Hepatic stellate cell (primary cell): Measurements from ENCODE around the gene CHMP2A.
"Not testable (repeated sequence)": the region's sequence is repeated elsewhere in the genome, so short reads cannot be mapped to it uniquely, and the experiment has no call there.

ENCODE experiments used
- DNase-seq: peaks from one replicate; pipeline ENCODE4 v3.0.0; 2011; ENCODE audit warnings: low spot score

Gene CHMP2A

GRCh38 chr19:58511353-58512208 lies 43.3 kb downstream of the CHMP2A start, which contains the start of gene SLC27A5:
TSS of gene SLC27A5 (minus strand) at chr19:58511992. CDS start at chr19:58511955, 37 bp downstream.
- DNase-seq: no peak

- no peak for DNase-seq
These were observed 44.6 kb downstream of the CHMP2A start for GRCh38 chr19:58510084-58510862.

GRCh38 chr19:58509731-58510083 lies 45.2 kb downstream of the CHMP2A start:
- no peak for DNase-seq

- not testable (repeated sequence) for DNase-seq
These were observed 47.2 kb downstream of the CHMP2A start for GRCh38 chr19:58507602-58508223.
